ENCODE data around the gene PRDM12.

GRCh38 chr9:130666393-130667119 lies 2.2 kb downstream of the PRDM12 start:
- TF ChIP-seq CTCF (IDR thresholded peaks at IDR 0.05; ENCODE audit: low read length) (no peak), EZH2 (IDR thresholded peaks at IDR 0.05; ENCODE audit: borderline replicate concordance, low read length) (no peak)

All from OCI-LY1 (cell line).